SK-N-SH (cell line): ENCODE results near the gene FOXP1.

ENCODE experiments used
- FOXM1 ChIP-seq: IDR thresholded peaks from 2 replicates; pipeline ENCODE4 v1.4.0; 2012; ENCODE audit warnings: low read depth, mild to moderate bottlenecking
- JUND ChIP-seq: IDR thresholded peaks from 2 replicates; pipeline ENCODE4 v1.4.0; 2012
- NFIC ChIP-seq: IDR thresholded peaks from 2 replicates; pipeline ENCODE4 v1.4.0; 2012; ENCODE audit warnings: borderline replicate concordance
- POLR2AphosphoS5 ChIP-seq: IDR thresholded peaks from 2 replicates; pipeline ENCODE4 v1.6.1; 2012; ENCODE audit warnings: low read depth, low read length
- RAD21 ChIP-seq: IDR thresholded peaks from 2 replicates; pipeline ENCODE4 v1.6.1; 2012; ENCODE audit warnings: mild to moderate bottlenecking, low read length
- RCOR1 ChIP-seq: fragments of 150-350 bp; IDR thresholded peaks from 2 replicates; pipeline ENCODE4 v1.6.1; 2017; ENCODE audit warnings: antibody characterized with exemption, low read length
- SIN3A ChIP-seq: IDR thresholded peaks from 2 replicates; pipeline ENCODE4 v1.6.1; 2012; ENCODE audit warnings: low read depth, mild to moderate bottlenecking, low read length, moderate library complexity, borderline replicate concordance
- TF ChIP-seq, protein P1 (sequence below): IDR thresholded peaks from 2 replicates; pipeline ENCODE4 v1.4.0; 2012; ENCODE audit warnings: low read depth
- TF ChIP-seq, protein P2 (sequence below): fragments of 200-600 bp; sonication (generic); IDR thresholded peaks from 2 replicates; pipeline ENCODE4 v1.6.1; 2017; ENCODE audit warnings: antibody characterized with exemption, mild to moderate bottlenecking, moderate library complexity
- TF ChIP-seq, protein P3 (sequence below): IDR thresholded peaks from 2 replicates; pipeline ENCODE4 v1.6.1; 2012; ENCODE audit warnings: mild to moderate bottlenecking, low read depth, low read length, moderate library complexity

DNA sequence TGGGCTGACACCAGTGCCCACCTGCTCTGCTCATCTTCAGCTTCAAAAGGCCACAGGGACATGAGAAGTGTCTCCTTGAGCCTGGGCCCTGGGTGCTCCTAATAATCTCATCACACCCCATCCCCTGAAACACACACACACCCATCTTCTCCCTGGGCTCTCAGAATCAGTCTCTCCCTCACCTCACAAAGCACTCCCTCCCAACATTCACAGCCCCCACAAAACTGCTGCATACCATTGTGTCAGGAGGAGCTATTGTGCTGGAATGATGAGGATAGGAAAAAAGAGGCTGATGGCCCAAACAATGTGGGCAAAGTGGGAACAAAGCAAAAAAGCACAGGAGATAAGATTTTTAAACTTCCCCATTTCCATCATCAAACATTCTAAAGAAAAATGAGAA, 16.8 kb downstream of the FOXP1 start:
- TF ChIP-seq NFIC (no peak), FOXM1 (no peak), RAD21 (no peak), RCOR1 (no peak), POLR2AphosphoS5 (no peak), JUND (no peak), SIN3A (no peak)
- TF ChIP-seq, protein P1, sequence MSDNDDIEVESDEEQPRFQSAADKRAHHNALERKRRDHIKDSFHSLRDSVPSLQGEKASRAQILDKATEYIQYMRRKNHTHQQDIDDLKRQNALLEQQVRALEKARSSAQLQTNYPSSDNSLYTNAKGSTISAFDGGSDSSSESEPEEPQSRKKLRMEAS, result no peak
- TF ChIP-seq, protein P2, sequence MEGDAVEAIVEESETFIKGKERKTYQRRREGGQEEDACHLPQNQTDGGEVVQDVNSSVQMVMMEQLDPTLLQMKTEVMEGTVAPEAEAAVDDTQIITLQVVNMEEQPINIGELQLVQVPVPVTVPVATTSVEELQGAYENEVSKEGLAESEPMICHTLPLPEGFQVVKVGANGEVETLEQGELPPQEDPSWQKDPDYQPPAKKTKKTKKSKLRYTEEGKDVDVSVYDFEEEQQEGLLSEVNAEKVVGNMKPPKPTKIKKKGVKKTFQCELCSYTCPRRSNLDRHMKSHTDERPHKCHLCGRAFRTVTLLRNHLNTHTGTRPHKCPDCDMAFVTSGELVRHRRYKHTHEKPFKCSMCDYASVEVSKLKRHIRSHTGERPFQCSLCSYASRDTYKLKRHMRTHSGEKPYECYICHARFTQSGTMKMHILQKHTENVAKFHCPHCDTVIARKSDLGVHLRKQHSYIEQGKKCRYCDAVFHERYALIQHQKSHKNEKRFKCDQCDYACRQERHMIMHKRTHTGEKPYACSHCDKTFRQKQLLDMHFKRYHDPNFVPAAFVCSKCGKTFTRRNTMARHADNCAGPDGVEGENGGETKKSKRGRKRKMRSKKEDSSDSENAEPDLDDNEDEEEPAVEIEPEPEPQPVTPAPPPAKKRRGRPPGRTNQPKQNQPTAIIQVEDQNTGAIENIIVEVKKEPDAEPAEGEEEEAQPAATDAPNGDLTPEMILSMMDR, result no peak
- TF ChIP-seq, protein P3, sequence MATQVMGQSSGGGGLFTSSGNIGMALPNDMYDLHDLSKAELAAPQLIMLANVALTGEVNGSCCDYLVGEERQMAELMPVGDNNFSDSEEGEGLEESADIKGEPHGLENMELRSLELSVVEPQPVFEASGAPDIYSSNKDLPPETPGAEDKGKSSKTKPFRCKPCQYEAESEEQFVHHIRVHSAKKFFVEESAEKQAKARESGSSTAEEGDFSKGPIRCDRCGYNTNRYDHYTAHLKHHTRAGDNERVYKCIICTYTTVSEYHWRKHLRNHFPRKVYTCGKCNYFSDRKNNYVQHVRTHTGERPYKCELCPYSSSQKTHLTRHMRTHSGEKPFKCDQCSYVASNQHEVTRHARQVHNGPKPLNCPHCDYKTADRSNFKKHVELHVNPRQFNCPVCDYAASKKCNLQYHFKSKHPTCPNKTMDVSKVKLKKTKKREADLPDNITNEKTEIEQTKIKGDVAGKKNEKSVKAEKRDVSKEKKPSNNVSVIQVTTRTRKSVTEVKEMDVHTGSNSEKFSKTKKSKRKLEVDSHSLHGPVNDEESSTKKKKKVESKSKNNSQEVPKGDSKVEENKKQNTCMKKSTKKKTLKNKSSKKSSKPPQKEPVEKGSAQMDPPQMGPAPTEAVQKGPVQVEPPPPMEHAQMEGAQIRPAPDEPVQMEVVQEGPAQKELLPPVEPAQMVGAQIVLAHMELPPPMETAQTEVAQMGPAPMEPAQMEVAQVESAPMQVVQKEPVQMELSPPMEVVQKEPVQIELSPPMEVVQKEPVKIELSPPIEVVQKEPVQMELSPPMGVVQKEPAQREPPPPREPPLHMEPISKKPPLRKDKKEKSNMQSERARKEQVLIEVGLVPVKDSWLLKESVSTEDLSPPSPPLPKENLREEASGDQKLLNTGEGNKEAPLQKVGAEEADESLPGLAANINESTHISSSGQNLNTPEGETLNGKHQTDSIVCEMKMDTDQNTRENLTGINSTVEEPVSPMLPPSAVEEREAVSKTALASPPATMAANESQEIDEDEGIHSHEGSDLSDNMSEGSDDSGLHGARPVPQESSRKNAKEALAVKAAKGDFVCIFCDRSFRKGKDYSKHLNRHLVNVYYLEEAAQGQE, result no peak
